HepG2 (cell line): Measurements from ENCODE around the gene SLC28A3. TPM values are rescaled to one million over a fixed set of nuclear protein-coding genes. Genes with fewer than 3 reads are reported as not detected.

Source experiments
- HMGXB4 ChIP-seq, 2 experiments: sonication (generic) in 1 of 2; formaldehyde crosslinking in 1 of 2; IDR thresholded peaks; 2 replicates each; pipeline versions ENCODE4 v1.4.0 to v1.6.1; 2018 to 2020; ENCODE audit warnings: missing genetic modification reagents in 2 of 2, borderline replicate concordance in 1 of 2, low read depth in 1 of 2, mild to moderate bottlenecking in 1 of 2, missing biosample characterization in 1 of 2
- KMT2A ChIP-seq: sonication (generic); formaldehyde crosslinking; IDR thresholded peaks from 2 replicates; pipeline ENCODE4 v1.4.0; 2020; ENCODE audit warnings: missing genetic modification reagents
- PPARG ChIP-seq: conservative IDR thresholded peaks from 2 replicates; pipeline ENCODE4 v1.6.1; 2016; ENCODE audit warnings: missing biosample characterization, missing genetic modification reagents
- RAD21 ChIP-seq: fragments of 450-650 bp; formaldehyde crosslinking; IDR thresholded peaks from 2 replicates; pipeline ENCODE4 v1.5.0; 2020; ENCODE audit warnings: mild to moderate bottlenecking
- RFX3 ChIP-seq: IDR thresholded peaks from 2 replicates; pipeline ENCODE4 v1.6.1; 2016; ENCODE audit warnings: missing biosample characterization, missing genetic modification reagents
- STAG1 ChIP-seq: sonication (generic); formaldehyde crosslinking; IDR thresholded peaks from 2 replicates; pipeline ENCODE4 v1.4.0; 2020; ENCODE audit warnings: missing genetic modification reagents
- ZBTB7B ChIP-seq: sonication (generic); formaldehyde crosslinking; IDR thresholded peaks from 2 replicates; pipeline ENCODE4 v1.4.0; 2020; ENCODE audit warnings: missing genetic modification reagents
- ZC3H13 ChIP-seq: sonication (generic); formaldehyde crosslinking; IDR thresholded peaks from 2 replicates; pipeline ENCODE4 v1.8.1; 2023; ENCODE audit warnings: mild to moderate bottlenecking, missing genetic modification reagents, moderate library complexity
- ZFP36L1 ChIP-seq: sonication (generic); formaldehyde crosslinking; IDR thresholded peaks from 2 replicates; pipeline ENCODE4 v1.8.0; 2022; ENCODE audit warnings: mild to moderate bottlenecking, missing genetic modification reagents, moderate library complexity
- ZMYM4 ChIP-seq: sonication (generic); formaldehyde crosslinking; IDR thresholded peaks from 2 replicates; pipeline ENCODE4 v1.8.1; 2023; ENCODE audit warnings: mild to moderate bottlenecking, missing genetic modification reagents
- ZNF318 ChIP-seq: sonication (generic); formaldehyde crosslinking; IDR thresholded peaks from 2 replicates; pipeline ENCODE4 v1.4.0; 2020; ENCODE audit warnings: mild to moderate bottlenecking, missing genetic modification reagents
- ZNF674 ChIP-seq: sonication (generic); formaldehyde crosslinking; IDR thresholded peaks from 2 replicates; pipeline ENCODE4 v1.5.0; 2020; ENCODE audit warnings: low read depth, mild to moderate bottlenecking, missing genetic modification reagents
- ZNF687 ChIP-seq: sonication (generic); formaldehyde crosslinking; IDR thresholded peaks from 2 replicates; pipeline ENCODE4 v1.5.1; 2020; ENCODE audit warnings: mild to moderate bottlenecking, missing genetic modification reagents, moderate library complexity
- polyA plus RNA-seq, 8 experiments: library from polyadenylated mRNA; depleted of rRNA in 3 of 8; stranded (reverse) in 7 of 8; unstranded in 1 of 8; fragments of >200 nt; fragmentation: Illumina TruSeq in 4 of 8; extraction: Trizol in 4 of 8; gene quantifications; 2 replicates each; pipeline versions ENCODE4 v1.2.1 to v1.2.3, GENCODE V29; 2011 to 2016; ENCODE audit warnings: low read depth in 4 of 8, missing spikeins in 1 of 8, mixed read lengths in 1 of 8; ENCODE audit not compliant: insufficient read depth in 1 of 8
- total RNA-seq, 5 experiments: library from RNA; depleted of rRNA; stranded (reverse); fragments of >200 nt; fragmentation: Illumina TruSeq; extraction: Trizol; gene quantifications; 2 replicates each; pipeline ENCODE4 v1.2.3, GENCODE V29; 2016; ENCODE audit warnings: low read depth in 1 of 5

SLC28A3 gene
- total and polyA plus RNA-seq, 2 of the 13 experiments (the other 11 are each of a cell fraction or from before 2014, with no cell fraction given) = not detected

GRCh38 chr9:84261070-84261746, 79.3 kb downstream of the SLC28A3 start (continued):
- TF ChIP-seq HMGXB4 (CRISPR knock-in tag; IDR thresholded peaks at IDR 0.05; ENCODE audit: borderline replicate concordance in 1 of 2, low read depth in 1 of 2) (peak in 1 of 2 experiments; percentile 58; a peak in 1 of 4 replicates), RAD21 (CRISPR knock-in tag) (peak; percentile 86), KMT2A (CRISPR knock-in tag) (no peak), ZBTB7B (no peak), ZNF674 (no peak), STAG1 (CRISPR knock-in tag) (peak; percentile 95), RFX3 (CRISPR knock-in tag) (no peak), ZC3H13 (CRISPR knock-in tag) (no peak), ZNF687 (0 out of 2 replicates have a peak, but pooled peaks have one; percentile 17), ZMYM4 (CRISPR knock-in tag) (peak; percentile 36; the same call in 1 of the 2 replicates), ZFP36L1 (no peak), PPARG (CRISPR knock-in tag) (no peak), ZNF318 (CRISPR knock-in tag) (no peak)
